Common myeloid progenitor, CD34-positive (primary cell): Measurements from ENCODE around the gene AGBL1.

ENCODE experiments used
- CTCF ChIA-PET: fragments of 350-600 bp; sonication (Branson Sonifier 250); formaldehyde crosslinking; loops from one replicate; lab custom pipeline; 2021; ENCODE audit warnings: antibody characterized with exemption; lab: Charles Lee
- POLR2A ChIA-PET: fragments of 350-600 bp; sonication (Branson Sonifier 250); formaldehyde crosslinking; loops from one replicate; lab custom pipeline; 2021; ENCODE audit warnings: antibody characterized with exemption; lab: Charles Lee
- DNase-seq, 3 donors: peaks; one replicate each; pipeline versions ENCODE4 v3.0.0 to v3.0.0-alpha.2; 2013
- H3K27ac ChIP-seq, 2 experiments: 1 replicate in 1 of 2; 2 replicates in 1 of 2; pipeline ENCODE4 v1.7.0; 2013; ENCODE audit warnings: inconsistent platforms in 2 of 2, low read length in 2 of 2, mild to moderate bottlenecking in 2 of 2, low read depth in 1 of 2, moderate library complexity in 1 of 2; ENCODE audit not compliant: severe bottlenecking in 2 of 2, insufficient read depth in 1 of 2, poor library complexity in 1 of 2
- H3K27me3 ChIP-seq, 5 experiments: replicated peaks in 2 of 5; 1 replicate in 3 of 5; 2 replicates in 2 of 5; pipeline versions ENCODE4 v1.6.1 to v1.7.0; 2013; ENCODE audit warnings: low read length in 4 of 5, mild to moderate bottlenecking in 2 of 5, moderate library complexity in 2 of 5, inconsistent platforms in 1 of 5; ENCODE audit not compliant: insufficient read depth in 5 of 5, control insufficient read depth in 4 of 5
- H3K36me3 ChIP-seq, 4 experiments: 1 replicate in 2 of 4; 2 replicates in 2 of 4; pipeline versions ENCODE4 v1.6.1 to v1.7.0; 2013; ENCODE audit warnings: low read length in 3 of 4, control low read depth in 1 of 4, mild to moderate bottlenecking in 1 of 4; ENCODE audit not compliant: control insufficient read depth in 4 of 4, insufficient read depth in 4 of 4
- H3K4me1 ChIP-seq, 4 experiments: 1 replicate in 3 of 4; 2 replicates in 1 of 4; pipeline versions ENCODE4 v1.6.1 to v1.7.1; 2013; ENCODE audit warnings: low read length in 3 of 4, mild to moderate bottlenecking in 3 of 4, control low read depth in 1 of 4, inconsistent platforms in 1 of 4, moderate library complexity in 1 of 4; ENCODE audit not compliant: control insufficient read depth in 4 of 4, insufficient read depth in 4 of 4; ENCODE audit errors: control extremely low read depth in 1 of 4
- H3K4me3 ChIP-seq, 7 experiments: 1 replicate in 4 of 7; 2 replicates in 3 of 7; pipeline versions ENCODE4 v1.5.1 to v1.7.0; 2013; ENCODE audit warnings: mild to moderate bottlenecking in 7 of 7, low read length in 6 of 7, moderate library complexity in 6 of 7, inconsistent platforms in 2 of 7, low read depth in 2 of 7, control low read depth in 1 of 7; ENCODE audit not compliant: insufficient read depth in 4 of 7, control insufficient read depth in 1 of 7; ENCODE audit errors: extremely low read depth in 1 of 7
- H3K9me3 ChIP-seq, 5 experiments: 1 replicate in 4 of 5; 2 replicates in 1 of 5; pipeline versions ENCODE4 v1.6.1 to v1.7.1; 2013; ENCODE audit warnings: low read length in 4 of 5, mild to moderate bottlenecking in 2 of 5, inconsistent platforms in 1 of 5, low read depth in 1 of 5, moderate library complexity in 1 of 5; ENCODE audit not compliant: control insufficient read depth in 4 of 5, insufficient read depth in 2 of 5; ENCODE audit errors: control extremely low read depth in 1 of 5
- WGBS: methylation state at CpG from one replicate; pipeline ENCODE4 v1.1.5; 2013; ENCODE audit not compliant: insufficient coverage; 5-methylcytosine and 5-hydroxymethylcytosine counted together

The AGBL1 gene

DNA sequence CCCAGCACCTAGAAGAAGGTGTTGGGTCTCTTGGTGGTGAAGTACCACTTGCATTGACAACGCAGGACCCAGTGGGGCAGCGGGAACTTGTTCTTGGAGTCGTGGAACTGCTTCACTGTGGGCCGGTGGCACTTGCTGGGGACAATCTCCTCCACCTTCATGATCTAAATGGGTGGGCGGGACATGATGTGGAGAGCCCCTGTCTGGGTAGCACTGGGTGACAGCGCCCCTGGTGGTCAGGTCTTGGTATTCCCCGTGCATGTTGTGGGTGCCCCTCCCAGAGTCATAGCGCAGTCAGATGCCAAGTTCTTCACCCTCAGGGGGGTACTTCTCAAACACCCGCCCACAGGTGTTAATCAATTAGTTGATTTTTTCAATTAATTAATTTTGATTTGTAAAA, 60.2 kb downstream of the AGBL1 start:
- POLR2A ChIA-PET, result no interaction called here
- H3K4me1 ChIP-seq, result no peaks in the 10 kb centered on the region
- WGBS, result 81% methylated on average over 7 of the region's 9 CpGs

DNA sequence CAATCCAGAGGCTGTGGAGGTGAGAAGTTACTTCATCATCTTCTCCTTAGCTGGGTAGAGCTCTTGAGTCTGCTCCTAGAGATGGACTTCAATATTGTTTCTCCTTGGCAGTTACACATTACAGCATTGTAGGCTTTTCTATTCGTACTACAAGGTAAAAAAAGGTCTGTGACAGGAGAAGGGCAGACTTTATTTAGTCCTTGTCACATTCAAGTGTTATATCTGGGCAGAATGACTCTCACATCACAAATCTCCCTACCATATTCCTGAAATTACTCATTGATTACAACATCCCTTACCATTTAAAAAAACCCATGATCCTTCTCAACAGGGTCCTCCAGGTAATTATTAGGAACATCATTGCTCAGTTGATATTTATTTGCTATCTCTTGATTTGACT, 75.0 kb downstream of the AGBL1 start:
- WGBS, result 86% methylated on average over 1 of the region's 1 CpG
- Histone ChIP-seq H3K27ac (no peak overlapping the region), H3K4me3 (no peak overlapping the region), H3K4me1 (no peaks in the 10 kb centered on the region), H3K9me3 (no peaks in the 10 kb centered on the region), H3K27me3 (no peaks in the 10 kb centered on the region), H3K36me3 (no peaks in the 10 kb centered on the region)
- ChIA-PET CTCF (no interaction called here), POLR2A (no interaction called here)
- no peak for DNase-seq

More for the DNA sequence above, 60.2 kb downstream of the AGBL1 start:
- Histone ChIP-seq H3K36me3 (no peaks in the 10 kb centered on the region), H3K4me3 (no peak overlapping the region), H3K27ac (no peak overlapping the region), H3K9me3 (peaks cover 0 to 2% (median 0%) of the 10 kb centered on the region in 5 experiments), H3K27me3 (no peaks in the 10 kb centered on the region)
- CTCF ChIA-PET, result no interaction called here
- no peak for DNase-seq

DNA sequence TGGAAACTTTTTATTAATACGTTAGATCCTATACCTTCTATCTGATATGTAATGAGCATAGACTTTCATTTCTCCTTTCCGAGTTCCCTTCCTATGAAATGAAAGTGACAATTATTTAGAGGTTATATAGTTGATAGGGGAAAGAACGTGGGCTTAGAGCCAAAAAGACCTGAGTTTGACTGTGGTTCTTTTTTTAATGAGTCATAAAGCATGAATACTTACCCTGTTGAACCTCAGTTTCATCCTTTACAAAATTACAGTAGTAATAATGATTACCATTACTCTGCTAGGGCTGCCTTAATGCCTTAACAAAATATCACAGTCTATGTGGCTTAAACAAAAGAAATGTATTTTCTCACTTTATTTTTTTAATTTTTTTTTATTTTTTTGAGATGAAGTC, 75.9 kb downstream of the AGBL1 start:
- DNase-seq, result no peak
- no peaks in the 10 kb centered on the region for H3K4me1 ChIP-seq
- WGBS, result no CpG with 5 or more reads among the region's 3 CpGs
- ChIA-PET CTCF (no interaction called here), POLR2A (no interaction called here)
- H3K27ac ChIP-seq, result no peak overlapping the region
- H3K36me3 ChIP-seq, result no peaks in the 10 kb centered on the region
- H3K4me3 ChIP-seq, result no peak overlapping the region
- no peaks in the 10 kb centered on the region for H3K27me3 ChIP-seq
- no peaks in the 10 kb centered on the region for H3K9me3 ChIP-seq

DNA sequence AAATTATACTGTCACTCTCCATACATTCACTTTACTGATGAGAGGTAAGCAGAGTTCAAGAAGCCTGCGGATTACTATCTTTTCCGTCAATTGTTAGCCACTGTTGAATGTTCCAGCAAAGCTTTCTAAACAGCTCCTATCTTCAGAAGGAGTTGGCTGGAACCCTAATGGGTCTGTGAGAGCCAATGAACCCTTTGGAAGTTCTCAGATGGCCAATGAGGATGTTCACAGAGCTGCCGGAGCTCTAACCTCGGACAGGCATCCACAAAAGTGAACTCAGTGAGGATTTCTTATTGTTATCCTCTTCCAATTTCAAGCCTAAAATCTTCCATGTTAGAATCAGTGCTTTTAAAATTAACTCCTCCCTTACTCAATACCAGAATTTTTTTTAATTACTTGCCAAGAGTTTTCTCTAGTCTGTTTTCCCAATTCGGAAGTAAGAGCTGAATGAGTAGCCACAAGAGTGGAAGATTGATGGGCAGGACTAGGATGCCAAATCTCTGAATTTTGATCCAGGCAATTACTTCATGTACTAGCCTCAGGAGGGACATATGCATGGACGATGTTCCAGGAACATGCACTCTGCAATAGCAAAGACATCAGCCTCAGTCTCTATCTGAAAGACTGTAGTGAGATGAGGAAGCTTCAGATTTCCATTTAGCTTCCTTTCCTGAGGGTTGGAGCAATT, 78.1 kb downstream of the AGBL1 start:
- Histone ChIP-seq H3K36me3 (no peaks in the 10 kb centered on the region), H3K4me3 (no peak overlapping the region), H3K4me1 (no peaks in the 10 kb centered on the region), H3K27ac (no peak overlapping the region), H3K27me3 (no peaks in the 10 kb centered on the region), H3K9me3 (no peaks in the 10 kb centered on the region)
- WGBS, result 87% methylated on average over 5 of the region's 6 CpGs
- DNase-seq, result no peak
- CTCF ChIA-PET, result no interaction called here
- POLR2A ChIA-PET, result no interaction called here

DNA sequence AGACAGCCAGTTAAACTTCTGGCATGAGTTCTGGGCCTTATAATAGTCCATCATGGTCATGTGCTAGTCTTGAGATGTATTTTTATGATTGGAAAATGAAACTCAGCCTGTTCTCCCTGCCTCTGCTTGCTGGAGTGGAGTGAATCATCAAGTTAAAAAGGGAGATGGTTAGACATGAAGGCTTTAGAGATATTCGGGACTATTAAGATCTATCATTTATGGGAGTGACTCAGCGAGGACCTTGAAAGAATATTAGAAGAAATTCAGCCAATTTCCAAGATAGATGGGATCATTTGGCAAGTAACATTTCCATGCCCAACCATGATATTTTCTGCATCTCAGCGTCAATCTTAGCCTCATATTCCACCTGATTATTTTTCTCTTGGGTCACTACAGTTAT, 79.8 kb downstream of the AGBL1 start:
- Histone ChIP-seq H3K4me1 (no peaks in the 10 kb centered on the region), H3K27me3 (no peaks in the 10 kb centered on the region), H3K9me3 (no peaks in the 10 kb centered on the region), H3K27ac (no peak overlapping the region), H3K4me3 (no peak overlapping the region), H3K36me3 (no peaks in the 10 kb centered on the region)
- CTCF ChIA-PET, result no interaction called here
- no peak for DNase-seq
- POLR2A ChIA-PET, result no interaction called here
- WGBS, result 100% methylated on average over 2 of the region's 3 CpGs

DNA sequence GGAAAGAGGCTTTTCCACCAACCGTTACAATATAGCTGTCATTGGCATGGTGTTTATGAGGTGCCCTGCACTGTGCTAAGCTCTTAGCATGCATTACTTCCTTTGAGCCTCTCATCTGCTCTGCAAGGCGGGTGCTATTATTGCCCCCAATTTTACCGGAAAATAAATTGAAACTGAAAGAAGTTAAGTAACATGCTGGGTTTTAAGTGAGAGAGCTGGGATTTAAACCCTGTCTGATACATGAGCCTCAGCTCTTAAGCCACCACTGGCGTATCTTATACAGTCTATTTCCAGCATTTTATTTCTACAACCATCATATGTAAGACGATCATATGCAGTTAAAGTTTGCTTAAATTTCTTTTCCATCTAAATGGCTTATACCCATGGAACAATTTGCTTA, 81.6 kb downstream of the AGBL1 start:
- DNase-seq, result no peak
- H3K4me3 ChIP-seq, result no peak overlapping the region
- CTCF ChIA-PET, result no interaction called here
- POLR2A ChIA-PET, result no interaction called here
- no peak overlapping the region for H3K27ac ChIP-seq
- H3K9me3 ChIP-seq, result no peaks in the 10 kb centered on the region
- H3K4me1 ChIP-seq, result no peaks in the 10 kb centered on the region
- H3K36me3 ChIP-seq, result no peaks in the 10 kb centered on the region
- H3K27me3 ChIP-seq, result no peaks in the 10 kb centered on the region
- 94% methylated on average over 3 of the region's 5 CpGs for WGBS

DNA sequence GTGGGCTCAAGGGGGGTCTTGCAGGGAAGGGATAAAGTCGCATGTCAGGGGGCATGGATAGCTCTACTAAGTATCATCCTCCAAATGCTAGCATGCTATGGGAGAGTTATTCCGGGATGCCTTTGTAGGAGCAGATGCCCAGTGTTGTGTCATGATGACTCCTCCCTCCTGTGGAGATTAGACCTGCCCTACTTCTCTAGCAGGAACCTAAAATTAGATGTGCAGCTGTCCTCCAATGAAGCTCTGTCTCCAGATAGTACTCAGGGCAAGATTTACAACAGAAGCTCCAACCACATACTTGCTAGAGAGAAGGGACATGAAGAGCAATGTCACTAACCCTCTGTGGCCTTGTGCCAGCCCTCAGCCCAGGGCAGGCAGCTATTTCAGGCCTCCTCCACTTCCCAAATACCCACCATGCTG, 82.5 kb downstream of the AGBL1 start:
- H3K9me3 ChIP-seq, result no peaks in the 10 kb centered on the region
- H3K4me3 ChIP-seq, result no peak overlapping the region
- no peaks in the 10 kb centered on the region for H3K4me1 ChIP-seq
- no peaks in the 10 kb centered on the region for H3K27me3 ChIP-seq
- ChIA-PET POLR2A (no interaction called here), CTCF (no interaction called here)
- H3K27ac ChIP-seq, result no peak overlapping the region
- WGBS, result 100% methylated on average over 1 of the region's 2 CpGs
- DNase-seq, result no peak
- no peaks in the 10 kb centered on the region for H3K36me3 ChIP-seq
